Muscle layer of duodenum (tissue), 2 donors: ENCODE measurements around the gene FSTL4.

Experiments
- H3K27ac ChIP-seq: one replicate; pipeline ENCODE4 v1.7.0; 2013; ENCODE audit warnings: mild to moderate bottlenecking, low read length
- H3K27me3 ChIP-seq: one replicate; pipeline ENCODE4 v1.7.0; 2013; ENCODE audit warnings: low read depth, mild to moderate bottlenecking, control low read depth, low read length
- H3K36me3 ChIP-seq, 2 donors: one replicate each; pipeline ENCODE4 v1.7.0; 2013; ENCODE audit warnings: low read length in 2 of 2, control low read depth in 1 of 2, mild to moderate bottlenecking in 1 of 2; ENCODE audit not compliant: insufficient read depth in 2 of 2, control insufficient read depth in 1 of 2
- H3K4me1 ChIP-seq, 2 donors: one replicate each; pipeline ENCODE4 v1.7.0; 2013; ENCODE audit warnings: low read length in 2 of 2, mild to moderate bottlenecking in 2 of 2, control low read depth in 1 of 2, moderate library complexity in 1 of 2; ENCODE audit not compliant: insufficient read depth in 2 of 2, control insufficient read depth in 1 of 2
- H3K4me3 ChIP-seq, 2 donors: one replicate each; pipeline ENCODE4 v1.7.0; 2013; ENCODE audit warnings: low read length in 2 of 2, low read depth in 1 of 2, mild to moderate bottlenecking in 1 of 2
- H3K9me3 ChIP-seq, 2 donors: one replicate each; pipeline ENCODE4 v1.7.0; 2013; ENCODE audit warnings: low read length in 2 of 2, control low read depth in 1 of 2, mild to moderate bottlenecking in 1 of 2; ENCODE audit not compliant: control insufficient read depth in 1 of 2
- donor health status: healthy.

The FSTL4 gene

DNA sequence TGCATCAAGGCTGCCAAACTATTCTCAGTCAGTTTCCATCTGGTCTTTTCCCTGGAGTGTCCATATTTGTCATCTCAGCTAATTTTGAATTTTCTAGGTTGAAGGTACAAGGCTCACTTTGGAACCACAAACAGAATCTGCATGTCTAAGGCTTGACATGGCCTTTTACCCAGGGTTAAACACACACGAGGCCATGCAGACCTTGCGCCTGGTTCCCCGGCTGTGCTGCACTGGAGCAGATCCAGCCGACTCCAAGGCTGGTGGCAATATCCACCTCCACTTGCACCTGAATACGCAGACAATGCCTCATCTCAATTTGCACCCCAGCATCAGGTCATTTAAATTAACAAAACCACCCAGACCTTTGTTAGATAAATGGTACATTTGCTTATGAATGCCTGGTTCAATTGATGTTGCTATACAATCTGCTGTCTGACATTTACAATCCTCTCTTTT, 284.4 kb downstream of the FSTL4 start:
- no peaks in the 10 kb centered on the region for H3K4me1 ChIP-seq
- no peak overlapping the region for H3K27ac ChIP-seq
- H3K9me3 ChIP-seq = no peaks in the 10 kb centered on the region
- no peak overlapping the region for H3K4me3 ChIP-seq
- H3K27me3 ChIP-seq = no peaks in the 10 kb centered on the region
- H3K36me3 ChIP-seq = no peaks in the 10 kb centered on the region

DNA sequence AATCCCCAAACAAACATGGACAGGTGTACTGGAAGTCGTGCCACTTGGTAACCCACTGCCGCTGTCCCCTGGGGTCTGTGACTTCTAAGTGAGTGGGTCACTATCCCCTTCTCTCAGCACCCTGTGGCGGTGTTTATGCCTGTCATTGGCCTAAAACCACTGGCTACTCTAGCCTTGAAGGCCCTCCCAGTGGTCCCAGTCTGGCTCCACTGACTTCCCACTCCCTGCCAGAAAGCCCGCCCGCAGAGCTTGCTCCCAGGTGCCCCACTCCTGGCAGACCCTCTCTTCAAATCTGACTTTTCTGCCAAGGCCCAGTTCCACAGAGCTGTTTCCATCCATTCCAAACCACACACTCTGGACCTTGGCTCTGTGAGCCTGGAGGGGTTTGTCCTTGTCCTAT, 286.0 kb downstream of the FSTL4 start:
- Histone ChIP-seq H3K36me3 (no peaks in the 10 kb centered on the region), H3K27ac (no peak overlapping the region), H3K4me1 (no peaks in the 10 kb centered on the region), H3K9me3 (no peaks in the 10 kb centered on the region), H3K4me3 (no peak overlapping the region), H3K27me3 (no peaks in the 10 kb centered on the region)

DNA sequence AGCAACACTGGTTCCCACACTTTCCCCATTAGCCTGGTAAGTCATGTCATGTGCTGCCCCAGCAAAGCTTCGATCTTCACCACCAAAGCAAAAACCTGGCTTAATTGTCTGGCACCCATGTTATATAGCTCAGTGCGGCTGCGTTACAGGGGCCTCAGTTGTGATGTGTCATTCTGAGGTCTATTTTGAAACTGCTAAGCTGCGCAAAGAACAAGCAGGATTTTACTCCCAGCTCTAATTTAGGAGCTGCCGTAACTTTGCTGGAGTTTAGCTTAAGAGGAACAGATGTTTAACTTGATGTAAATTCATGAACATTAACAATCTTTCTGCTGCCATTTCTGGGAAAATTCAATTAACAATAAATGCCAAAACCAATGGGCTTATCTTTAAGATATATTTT, 286.5 kb downstream of the FSTL4 start:
- H3K27ac ChIP-seq = no peak overlapping the region
- H3K4me3 ChIP-seq = no peak overlapping the region
- H3K36me3 ChIP-seq = no peaks in the 10 kb centered on the region
- no peaks in the 10 kb centered on the region for H3K4me1 ChIP-seq
- no peaks in the 10 kb centered on the region for H3K9me3 ChIP-seq
- no peaks in the 10 kb centered on the region for H3K27me3 ChIP-seq

DNA sequence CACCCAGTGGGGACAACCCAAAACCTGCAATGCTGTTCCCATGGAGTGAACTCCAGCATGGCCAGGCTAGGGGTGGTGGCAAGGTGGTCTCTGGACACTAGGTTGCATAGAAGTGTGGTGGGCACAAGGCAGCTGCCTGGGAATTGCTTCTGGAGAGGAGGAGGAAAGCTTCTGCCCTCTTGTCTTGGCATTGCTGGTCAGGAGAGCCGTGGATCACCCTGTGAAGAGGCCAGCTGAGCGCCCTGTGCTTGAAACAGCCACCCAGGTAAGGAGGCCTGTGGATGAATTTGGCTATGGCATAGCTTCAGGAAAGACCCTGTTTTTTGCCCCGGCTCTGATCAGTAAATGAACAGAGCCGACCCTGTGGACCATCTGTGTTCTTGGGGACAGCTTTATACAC, 287.4 kb downstream of the FSTL4 start:
- no peaks in the 10 kb centered on the region for H3K27me3 ChIP-seq
- H3K9me3 ChIP-seq = no peaks in the 10 kb centered on the region
- H3K4me3 ChIP-seq = no peak overlapping the region
- no peaks in the 10 kb centered on the region for H3K4me1 ChIP-seq
- H3K27ac ChIP-seq = no peak overlapping the region
- H3K36me3 ChIP-seq = no peaks in the 10 kb centered on the region

DNA sequence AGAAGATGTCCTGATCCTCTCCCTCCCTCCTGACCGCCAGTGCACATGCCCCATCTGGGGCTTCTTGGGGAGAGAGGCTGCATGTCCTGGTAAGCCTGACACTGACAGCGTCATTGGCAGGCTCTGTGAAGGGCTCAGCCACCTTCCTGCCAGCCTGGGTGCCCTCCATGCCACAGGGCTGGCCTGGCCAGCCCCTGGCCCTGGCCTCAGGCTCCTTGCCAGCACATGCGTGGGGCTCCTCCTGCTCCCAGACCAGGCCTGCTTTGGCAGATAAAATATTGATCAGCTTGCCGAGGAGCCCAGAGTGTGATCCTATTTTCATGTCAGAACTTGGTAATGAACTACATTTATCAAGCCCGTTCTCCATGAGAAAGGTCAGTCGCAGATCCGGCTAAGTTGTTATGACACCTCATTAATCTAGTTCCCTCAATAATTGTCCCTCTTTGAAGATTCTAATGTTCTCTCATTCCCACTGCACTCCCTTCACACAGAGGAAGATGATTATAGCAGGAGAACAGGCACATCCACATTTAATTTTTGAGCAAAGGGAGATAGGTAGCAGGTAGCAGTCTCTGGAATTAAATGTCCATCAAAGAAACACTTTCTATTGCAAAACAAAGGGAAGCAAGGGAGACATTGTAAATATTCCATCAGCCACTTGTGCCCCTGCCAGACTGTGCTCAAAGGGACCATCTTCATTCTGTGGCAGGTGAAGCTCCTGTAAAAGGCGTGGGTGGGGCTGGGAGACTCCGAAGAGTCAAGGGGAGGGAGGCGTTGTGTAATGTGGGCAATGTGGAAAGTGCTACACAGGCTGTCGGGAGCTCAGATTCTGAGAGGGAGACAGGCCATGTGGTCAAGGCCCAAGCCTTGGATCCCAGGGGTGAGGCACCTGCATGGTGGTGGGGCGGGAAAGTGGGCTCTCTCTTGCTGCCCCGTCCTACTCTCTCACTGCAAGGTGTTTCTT, 288.6 kb downstream of the FSTL4 start:
- Histone ChIP-seq H3K36me3 (no peaks in the 10 kb centered on the region), H3K4me3 (no peak overlapping the region), H3K27me3 (no peaks in the 10 kb centered on the region), H3K4me1 (no peaks in the 10 kb centered on the region), H3K27ac (no peak overlapping the region), H3K9me3 (no peaks in the 10 kb centered on the region)

DNA sequence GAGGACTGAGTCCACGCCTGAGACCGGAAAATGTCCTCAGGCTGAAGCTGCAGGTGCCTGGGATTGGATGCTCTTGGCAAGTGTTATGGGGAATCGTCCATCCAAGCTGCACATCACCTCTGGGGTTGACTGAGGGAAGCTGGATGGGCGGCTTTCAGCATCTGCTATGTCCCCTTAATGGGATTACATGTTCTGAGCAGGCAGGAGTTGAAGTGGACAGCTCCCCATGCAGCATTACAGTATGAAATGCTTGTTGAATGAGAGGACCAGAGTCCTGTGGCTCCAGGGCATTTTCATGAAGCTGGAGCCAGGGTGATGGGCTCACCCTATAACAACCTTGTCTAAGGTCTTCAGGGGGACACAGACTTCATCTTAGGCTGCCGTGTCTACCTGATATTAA, 289.6 kb downstream of the FSTL4 start:
- Histone ChIP-seq H3K36me3 (no peaks in the 10 kb centered on the region), H3K9me3 (no peaks in the 10 kb centered on the region), H3K4me1 (no peaks in the 10 kb centered on the region), H3K27ac (no peak overlapping the region), H3K4me3 (no peak overlapping the region), H3K27me3 (no peaks in the 10 kb centered on the region)

DNA sequence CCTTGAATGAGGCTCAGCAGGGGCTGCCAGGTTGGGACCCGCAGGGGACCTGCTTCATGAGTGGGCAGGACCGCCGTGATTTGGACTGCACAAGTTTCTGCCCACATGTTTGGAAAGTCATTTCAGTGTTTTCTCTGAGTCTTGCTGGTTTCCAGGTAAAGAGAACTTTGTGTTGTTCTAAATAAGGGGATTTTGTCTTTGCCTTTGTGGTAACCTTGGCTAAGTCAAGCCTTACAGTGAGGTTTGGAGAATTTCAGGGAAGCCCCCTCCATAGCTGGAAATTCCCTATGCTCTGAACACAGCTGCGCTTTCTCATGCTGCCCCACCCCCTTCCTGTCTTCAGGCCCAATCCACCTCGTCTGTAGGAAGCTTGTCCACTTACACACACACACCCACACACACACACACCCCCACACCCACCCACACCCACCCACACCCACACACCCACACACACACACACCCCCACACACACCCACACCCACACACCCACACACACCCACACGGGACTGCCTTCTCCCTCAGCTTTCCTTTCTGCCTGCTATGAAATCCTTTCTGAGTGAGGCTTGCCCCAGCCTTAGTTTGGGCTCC, 290.4 kb downstream of the FSTL4 start:
- Histone ChIP-seq H3K4me1 (no peaks in the 10 kb centered on the region), H3K4me3 (no peak overlapping the region), H3K27ac (no peak overlapping the region), H3K9me3 (no peaks in the 10 kb centered on the region), H3K27me3 (no peaks in the 10 kb centered on the region), H3K36me3 (no peaks in the 10 kb centered on the region)

DNA sequence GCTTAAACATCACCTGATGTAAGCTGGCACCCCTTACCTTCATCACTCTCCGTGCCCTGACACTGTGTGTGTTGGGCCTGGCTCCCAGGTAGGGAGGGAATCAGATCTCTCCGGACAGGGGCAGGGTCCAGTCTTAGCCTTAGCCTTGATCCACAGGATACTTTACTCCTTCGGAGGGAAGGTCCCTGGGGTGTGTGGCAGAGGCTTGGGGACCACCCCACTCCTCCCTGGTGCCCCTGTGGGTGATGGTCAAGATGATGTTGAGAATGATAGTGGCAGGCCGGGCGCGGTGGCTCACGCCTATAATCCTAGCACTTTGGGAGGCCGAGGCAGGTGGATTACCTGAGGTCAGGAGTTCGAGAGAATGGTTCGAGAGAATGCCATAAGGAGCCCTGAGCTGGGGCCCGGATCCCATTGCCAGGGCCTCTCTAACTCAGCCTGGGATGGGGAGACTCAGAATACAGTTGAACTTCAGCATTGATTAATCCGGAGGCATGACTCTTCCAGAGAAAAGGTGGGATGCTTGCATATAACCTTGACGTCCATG, 291.0 kb downstream of the FSTL4 start:
- H3K9me3 ChIP-seq = no peaks in the 10 kb centered on the region
- no peaks in the 10 kb centered on the region for H3K27me3 ChIP-seq
- no peak overlapping the region for H3K27ac ChIP-seq
- H3K4me3 ChIP-seq = no peak overlapping the region
- H3K36me3 ChIP-seq = no peaks in the 10 kb centered on the region
- H3K4me1 ChIP-seq = no peaks in the 10 kb centered on the region

DNA sequence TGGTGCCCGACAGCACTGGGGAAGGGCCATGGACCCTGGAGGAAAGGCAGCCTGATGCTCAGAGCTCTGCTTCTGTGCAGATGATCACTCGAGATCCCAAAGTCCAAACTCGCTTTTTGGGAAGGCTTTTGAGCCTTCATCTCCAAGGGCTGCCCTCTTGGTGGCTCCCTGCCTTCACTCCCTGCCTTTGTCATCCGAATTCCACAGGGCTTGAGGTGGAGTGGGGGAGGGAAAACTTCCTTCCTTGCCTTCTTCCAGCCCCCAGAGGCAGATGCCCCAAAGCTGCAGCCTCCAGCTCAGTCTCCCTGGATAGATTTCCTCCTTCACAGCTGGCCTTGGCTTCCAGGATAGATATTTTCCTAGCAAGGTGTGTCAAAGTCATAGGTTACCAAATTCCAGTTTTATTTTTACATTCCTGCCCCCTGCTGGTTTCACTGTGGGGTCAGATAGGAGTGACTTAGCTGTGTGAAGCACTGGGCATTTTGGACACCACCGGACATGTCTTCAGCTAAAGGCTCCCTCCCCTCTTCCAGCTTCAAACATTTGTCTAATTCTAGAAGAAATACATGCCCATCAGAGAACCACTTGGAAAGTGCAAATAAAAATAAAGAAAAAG, 292.3 kb downstream of the FSTL4 start:
- Histone ChIP-seq H3K4me3 (no peak overlapping the region), H3K27me3 (no peaks in the 10 kb centered on the region), H3K9me3 (no peaks in the 10 kb centered on the region), H3K4me1 (no peaks in the 10 kb centered on the region), H3K27ac (no peak overlapping the region), H3K36me3 (no peaks in the 10 kb centered on the region)

DNA sequence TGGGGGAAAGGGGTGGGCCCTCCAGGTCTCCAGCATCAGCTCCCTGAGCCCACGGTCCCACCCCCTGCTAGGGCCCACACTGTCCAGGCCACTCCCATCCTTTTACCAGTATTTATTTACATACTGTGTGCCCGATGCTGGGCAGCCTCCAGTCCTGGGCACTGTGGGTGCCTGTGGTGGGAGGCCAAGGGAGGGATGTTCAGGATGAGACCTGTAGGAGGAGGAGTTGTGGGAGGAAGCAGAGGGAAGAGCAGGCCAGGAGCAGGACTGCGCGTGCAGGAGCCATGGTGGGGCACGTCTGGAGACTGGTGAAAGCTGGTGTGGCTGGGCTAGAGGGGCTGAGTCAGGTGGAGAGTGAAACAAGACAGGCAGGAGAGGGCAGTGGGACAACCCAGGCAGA, 293.1 kb downstream of the FSTL4 start:
- H3K27me3 ChIP-seq = no peaks in the 10 kb centered on the region
- H3K4me1 ChIP-seq = no peaks in the 10 kb centered on the region
- H3K27ac ChIP-seq = no peak overlapping the region
- H3K4me3 ChIP-seq = no peak overlapping the region
- H3K9me3 ChIP-seq = no peaks in the 10 kb centered on the region
- no peaks in the 10 kb centered on the region for H3K36me3 ChIP-seq

DNA sequence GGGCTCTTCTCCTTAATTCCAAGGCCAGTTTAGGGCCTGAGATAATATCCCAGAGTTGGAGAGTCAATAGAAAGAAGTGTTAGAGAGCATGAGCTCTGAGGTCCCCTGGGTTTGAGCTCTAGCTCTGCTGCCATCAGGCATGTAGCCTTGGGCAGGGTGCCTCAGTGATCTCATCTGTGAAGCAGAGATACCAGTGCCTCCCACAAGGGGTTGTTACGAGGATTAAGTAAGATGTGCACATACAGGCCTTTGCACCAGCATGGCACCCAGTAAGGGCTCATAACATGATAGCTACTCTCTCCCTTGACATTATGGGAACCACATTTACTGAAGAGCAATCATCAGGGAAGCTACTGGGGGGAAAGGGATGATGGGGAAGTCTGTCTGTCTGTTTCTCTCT, 294.8 kb downstream of the FSTL4 start:
- Histone ChIP-seq H3K27me3 (no peaks in the 10 kb centered on the region), H3K9me3 (no peaks in the 10 kb centered on the region), H3K4me3 (no peak overlapping the region), H3K27ac (no peak overlapping the region), H3K36me3 (no peaks in the 10 kb centered on the region), H3K4me1 (no peaks in the 10 kb centered on the region)
